ENCODE measurements around the gene DHX58.
"Not testable (repeated sequence)": the region's sequence is repeated elsewhere in the genome, so short reads cannot be mapped to it uniquely, and the experiment has no call there.

DHX58 gene

DNA sequence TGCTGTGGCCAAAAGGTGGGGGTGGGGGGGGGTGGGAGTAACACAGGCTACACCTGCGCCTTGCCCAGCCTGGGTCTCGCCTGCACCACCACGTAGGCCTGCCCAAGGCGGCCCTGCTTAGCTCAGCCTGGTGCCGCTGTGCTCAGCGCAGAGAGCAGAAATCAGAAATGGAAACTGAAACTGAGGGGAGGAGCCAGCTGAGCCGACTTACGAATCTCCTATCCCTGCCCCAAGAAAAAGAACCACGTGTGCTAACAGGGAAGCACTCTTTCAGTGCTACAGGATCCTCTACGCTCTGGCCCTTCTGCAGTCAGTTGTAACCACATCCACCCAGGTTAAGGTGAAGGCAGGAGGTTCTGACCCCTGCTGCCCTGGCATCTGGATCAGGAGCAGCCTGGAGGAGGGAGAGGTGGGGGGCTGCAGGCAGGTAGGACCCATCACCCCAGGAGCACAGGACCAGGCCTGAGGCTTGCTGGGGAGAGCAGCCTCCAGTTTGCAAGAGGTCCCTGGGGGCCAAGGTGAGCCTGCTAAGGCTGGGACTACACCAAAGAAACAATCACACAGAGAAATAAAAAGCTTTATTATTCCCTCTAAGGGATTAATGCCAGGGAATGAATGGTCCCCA is at the start of gene DHX58:
TSS of gene DHX58 (minus strand) at position 163 of the 625 bp plus-strand sequence. CDS start 822 bp downstream, outside the sequence.
- peak; percentile 88 for DNase-seq

DNA sequence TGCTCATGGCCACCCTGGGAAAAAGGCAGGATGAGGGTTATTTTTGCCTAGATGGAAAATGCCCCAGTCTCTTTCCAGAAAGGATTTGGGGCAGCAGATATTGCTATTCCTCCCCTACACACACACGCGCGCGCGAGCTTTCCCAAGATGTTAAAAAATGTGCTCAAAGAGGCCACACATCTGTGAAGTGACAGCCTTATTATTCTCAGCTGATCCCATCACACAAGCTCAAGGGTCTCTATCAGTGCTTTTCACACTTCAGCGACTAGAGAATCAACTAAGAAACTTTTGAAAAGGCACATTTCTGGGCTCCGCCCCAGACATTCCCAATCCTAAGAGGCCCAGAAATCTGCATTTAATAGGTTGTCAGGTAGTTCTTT is 48.0 kb upstream of the DHX58 start:
- DNase-seq, result no peak

DNA sequence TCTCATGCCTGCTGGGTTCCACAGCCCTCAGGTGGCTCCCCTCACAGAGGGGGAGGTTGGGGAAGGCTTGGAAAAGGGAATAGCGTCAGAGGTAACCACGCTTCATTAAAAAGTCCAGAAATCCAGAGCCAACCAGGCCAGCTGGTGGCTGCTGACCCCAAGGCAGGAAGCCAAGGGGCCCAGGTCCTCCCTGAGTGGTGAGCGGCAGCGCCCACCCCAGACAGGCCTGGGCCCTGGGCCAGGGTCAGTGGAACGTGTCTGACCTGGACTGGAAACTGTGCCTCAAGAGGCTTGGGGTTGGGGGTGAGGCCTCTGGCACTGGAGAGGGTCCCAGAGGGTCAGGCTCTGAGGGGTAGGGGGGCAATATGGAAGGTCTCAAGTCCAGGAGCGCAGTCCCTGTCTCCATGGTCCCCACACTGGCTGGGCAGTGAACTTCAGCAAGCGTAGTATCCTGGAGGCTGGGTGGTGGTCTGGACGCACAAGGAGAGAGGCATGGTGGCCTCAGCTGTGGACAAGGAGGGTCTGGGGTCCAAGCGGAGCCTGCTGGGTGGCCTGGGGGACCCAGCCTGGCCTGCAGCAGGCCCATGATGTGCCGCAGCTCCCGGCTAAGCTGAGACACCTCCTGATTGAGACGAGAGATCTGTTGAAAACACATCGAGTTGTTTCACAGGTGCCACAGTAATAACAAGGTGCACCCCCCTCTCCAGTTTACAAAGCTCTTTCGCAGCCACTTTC is 47.4 kb upstream of the DHX58 start:
- no peak for DNase-seq

DNA sequence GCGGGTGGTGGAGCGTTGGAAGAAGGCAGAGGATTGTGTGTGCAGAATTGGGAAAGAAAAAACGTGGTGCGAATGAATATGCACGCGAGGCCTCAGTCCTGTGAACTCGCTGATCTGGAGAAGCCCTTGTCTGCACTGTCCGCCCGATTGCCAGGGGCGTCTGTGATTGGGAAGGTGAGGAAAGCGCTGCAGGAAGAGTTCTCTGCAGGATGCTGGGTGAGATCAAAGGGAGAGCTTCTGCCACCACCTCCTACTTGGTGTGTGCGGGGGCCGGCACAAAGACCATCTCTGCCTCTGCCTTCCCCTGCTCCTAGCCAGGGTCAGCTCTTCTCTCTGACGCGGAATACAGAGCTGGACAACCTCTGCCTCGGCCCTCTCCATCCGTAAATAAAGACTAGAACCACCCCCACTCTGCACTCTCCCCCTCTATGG is 43.1 kb upstream of the DHX58 start:
- no peak for DNase-seq

DNA sequence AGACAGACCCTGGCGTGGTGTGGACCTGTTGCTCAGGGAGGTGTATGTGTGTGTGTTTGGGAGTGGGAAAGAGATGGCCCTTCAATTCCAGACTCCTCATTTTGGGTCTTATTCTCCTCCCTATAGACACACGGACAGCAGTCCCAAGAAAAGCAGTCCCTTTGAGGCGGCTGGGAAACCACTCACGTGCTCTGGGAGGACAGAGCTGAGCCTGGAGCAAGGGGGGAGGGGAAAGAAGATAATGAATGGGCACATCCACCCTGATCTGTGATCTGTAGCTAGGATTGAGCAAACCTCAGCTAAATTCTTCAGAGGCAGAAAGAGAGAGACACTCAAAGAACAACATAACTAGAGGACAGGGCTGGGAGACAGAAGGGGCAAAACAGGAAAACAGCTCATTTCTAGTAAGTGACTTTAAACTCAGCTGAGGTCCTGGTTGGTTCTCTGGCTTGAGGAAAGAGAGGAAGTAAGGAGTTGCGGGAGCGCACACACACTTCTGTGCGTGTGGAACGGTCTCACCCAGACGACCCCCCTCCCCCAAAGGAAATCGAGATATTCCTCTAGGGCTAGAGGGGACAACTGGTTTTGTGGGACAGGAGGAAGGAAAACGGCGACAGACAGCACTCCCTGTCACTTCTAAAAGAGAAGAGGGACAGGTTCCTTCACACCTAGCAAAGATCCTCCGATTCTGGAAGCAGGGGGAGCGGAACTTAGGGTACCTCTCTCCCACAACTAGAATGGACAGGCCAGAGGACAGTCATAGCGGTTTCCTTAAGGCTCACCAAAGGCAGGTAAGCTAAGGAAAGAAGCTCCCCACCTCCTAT is 41.6 kb upstream of the DHX58 start:
- no peak for DNase-seq

GRCh38 chr17:42146911-42147607 is 34.5 kb upstream of the DHX58 start:
- DNase-seq, result no peak

DNA sequence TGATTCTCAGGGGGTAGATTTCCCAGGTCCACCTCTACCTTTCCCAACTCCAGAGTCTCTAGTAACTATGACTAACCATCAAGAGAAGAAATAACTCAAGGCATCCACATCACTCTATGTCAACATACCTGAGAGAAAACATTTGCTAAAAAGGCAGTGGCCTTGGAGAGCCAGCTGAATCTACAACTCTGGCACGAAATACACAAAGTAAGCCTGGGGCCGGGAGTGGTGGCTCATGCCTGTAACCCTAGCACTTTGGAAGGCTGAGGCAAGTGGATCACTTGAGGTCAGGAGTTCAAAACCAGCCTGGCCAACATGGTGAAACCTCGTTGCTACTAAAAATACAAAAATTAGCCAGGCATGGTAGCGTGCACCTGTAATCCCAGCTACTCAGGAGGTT is 30.6 kb upstream of the DHX58 start:
- not testable (repeated sequence) for DNase-seq

- no peak for DNase-seq
Observed at GRCh38 chr17:42142371-42142896, 29.9 kb upstream of the DHX58 start.

DNA sequence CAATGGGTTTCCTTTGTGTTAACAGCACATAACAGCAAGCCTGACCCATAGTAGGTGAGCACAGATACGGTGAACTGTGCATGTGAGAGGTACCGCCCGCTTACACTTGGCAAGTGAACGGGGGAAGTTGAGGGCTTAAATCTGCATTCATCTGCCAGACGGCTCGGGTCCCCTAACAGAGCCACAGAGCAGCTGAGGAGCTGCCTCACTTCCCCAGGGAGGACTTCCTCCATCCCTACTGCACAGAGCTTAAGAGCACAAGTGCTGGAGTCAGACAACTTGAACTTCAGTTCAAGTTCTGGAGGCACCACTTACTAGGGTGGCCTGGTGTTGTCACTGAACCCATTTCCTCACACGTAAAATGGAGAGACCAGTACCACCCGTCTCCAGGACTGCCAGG is 28.9 kb upstream of the DHX58 start:
- no peak for DNase-seq

DNA sequence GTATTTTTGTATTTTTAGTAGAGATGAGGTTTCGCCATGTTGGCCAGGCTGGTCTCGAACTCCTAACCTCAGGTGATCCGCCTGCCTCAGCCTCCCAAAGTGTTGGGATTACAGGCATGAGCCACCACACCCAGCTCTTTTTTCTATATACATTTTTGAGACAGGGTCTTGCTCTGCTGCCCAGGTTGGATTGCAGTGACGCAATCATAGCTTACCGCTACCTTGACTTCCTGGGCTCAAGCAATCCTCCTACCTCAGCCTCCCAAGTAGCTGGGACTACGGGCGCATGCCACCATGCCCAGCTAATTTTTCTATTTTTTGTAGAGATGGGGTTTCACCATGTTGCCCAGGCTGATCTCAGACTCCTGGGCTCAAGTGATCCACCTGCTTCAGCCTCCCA is 28.2 kb upstream of the DHX58 start:
- DNase-seq, result not testable (repeated sequence)

GRCh38 chr17:42138749-42139492 is 26.4 kb upstream of the DHX58 start:
- no peak for DNase-seq

DNA sequence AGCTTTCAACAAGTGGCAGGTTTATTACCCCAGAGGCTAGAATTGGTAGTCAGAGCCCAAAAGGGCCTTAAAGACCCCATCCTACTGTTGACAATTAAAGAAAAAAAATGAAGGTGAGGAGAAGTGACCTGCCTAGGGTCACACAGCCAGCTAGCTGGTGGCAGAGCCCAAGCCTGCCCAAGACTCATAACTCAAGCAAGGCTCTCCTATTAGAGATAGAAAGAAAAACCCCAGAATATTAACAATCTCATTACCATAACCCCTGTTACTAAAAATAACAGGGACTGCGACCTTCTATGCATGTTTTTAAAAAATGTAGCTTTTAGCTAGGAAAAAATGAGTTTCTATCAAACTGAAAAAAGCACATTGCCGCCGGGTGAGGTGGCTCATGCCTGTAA is 24.1 kb upstream of the DHX58 start:
- DNase-seq, result no peak

DNA sequence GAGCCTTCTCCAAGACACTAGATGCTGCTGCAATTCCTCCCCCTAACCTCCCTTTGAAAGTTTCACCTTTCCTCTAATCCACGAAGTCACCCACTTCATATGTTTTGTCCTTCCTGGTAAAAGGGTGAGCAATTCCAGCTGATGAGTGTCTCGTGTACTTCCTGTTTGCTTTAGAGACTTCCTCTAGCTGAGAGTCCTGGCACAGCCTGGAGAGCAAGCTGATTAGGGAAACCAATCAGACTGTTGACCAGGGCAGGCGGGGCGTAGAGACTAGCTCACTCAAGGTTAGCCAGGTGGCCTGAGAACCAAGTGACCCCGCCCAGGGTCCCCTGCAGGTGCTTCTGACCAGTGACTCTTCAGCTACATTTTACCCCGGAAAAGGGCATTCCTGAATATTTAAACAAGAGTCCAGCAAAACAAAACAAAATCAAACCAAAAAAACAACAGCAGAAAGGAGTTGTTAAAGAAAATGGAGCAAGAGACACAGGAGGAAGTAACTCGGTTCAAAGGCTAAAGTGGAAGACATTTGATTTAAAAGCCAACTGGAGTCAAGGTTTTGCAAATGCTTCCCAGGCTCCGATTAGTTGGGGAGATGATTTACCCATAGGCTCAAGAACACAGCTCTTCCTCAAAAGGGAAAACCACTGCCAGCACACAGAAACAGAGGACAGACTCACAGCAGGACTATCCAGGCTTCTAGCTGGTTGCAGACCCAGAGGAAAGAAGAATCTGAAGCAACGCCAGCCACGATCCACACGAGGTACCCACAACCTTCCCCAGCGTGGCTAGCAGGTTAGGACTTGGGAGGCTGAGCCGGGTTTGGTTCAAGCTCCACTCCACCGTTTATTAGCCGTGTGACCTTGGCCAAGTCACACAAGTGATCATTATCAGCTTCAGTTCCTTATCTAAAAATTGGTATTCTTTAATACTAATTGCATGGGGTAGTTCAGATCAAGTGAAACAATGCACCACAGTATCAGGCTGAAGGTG is 23.4 kb upstream of the DHX58 start:
- DNase-seq, result peak; percentile 76

DNA sequence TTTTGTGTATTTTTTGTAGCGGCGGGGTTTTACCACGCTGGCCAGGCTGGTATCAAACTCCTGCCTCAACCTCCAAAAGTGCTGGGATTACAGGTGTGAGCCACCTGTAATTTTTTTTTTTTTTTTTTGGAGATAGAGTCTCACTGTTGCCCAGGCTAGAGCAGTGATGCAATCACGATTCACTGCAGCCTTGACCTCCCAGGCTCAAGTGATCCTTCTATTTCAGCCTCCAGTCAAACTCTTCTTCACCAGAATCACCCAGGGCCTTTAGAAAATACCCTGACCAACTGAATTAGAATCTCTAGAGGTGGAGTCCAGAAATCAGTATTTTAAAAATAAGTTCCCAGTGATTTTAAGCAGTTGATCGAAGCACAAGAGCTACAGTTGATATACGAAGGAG is 22.6 kb upstream of the DHX58 start:
- DNase-seq, result no peak

- no peak for DNase-seq
Observed at GRCh38 chr17:42133461-42134041, 21.0 kb upstream of the DHX58 start.

- no peak for DNase-seq
Observed at GRCh38 chr17:42132941-42133340, 20.4 kb upstream of the DHX58 start.

GRCh38 chr17:42131981-42132432 is 19.5 kb upstream of the DHX58 start:
- no peak for DNase-seq

- no peak for DNase-seq
Observed at GRCh38 chr17:42131232-42131631, 18.7 kb upstream of the DHX58 start.

- DNase-seq, result no peak
Observed at GRCh38 chr17:42130310-42130936, 17.9 kb upstream of the DHX58 start.
